ENCODE data around the gene MAPT.

MAPT gene

DNA sequence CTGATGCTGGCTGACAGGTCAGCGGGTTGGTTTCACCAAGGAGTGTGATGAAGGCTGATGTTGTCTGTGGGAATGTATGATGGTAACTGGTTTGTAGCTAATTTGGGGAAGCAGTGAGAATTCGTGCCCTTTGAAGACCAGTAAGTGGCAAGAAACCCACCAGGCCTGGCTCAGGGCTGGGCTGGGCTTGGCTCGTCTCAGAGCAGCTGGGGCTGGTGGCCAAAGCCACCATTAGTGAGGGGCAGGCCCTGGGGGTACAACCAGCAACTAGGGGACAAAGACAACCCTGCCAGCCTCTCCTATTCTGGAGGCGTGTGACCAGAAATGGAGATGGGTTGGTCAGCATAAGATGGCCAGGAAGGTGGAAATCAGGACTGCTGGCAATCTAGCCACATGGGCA lies 91.7 kb downstream of the MAPT start:
- no peak for DNase-seq (ENCODE audit: low read depth in 2 of 2, low spot score in 1 of 2)

DNA sequence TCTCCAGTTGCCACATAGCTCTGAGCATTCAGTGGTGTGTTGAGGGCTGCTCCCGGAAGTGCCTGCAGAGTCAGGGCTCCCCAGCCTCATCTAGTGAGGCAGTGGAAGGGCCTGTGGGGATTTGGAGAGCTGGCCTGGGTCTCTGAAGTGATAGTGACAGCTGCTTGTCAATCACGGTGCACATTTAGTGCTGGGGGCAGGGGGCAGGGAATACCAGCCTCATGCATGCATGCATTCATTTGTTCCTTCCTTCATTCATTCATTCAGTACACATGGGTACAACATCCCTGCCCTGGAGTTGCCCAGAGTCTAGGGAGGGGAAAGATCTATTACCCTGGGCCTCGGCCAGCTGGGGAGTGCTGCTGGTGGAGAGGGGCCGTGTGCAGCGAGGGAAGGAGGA lies 93.4 kb downstream of the MAPT start:
- no peak for DNase-seq (ENCODE audit: low read depth in 2 of 2, low spot score in 1 of 2)

DNA sequence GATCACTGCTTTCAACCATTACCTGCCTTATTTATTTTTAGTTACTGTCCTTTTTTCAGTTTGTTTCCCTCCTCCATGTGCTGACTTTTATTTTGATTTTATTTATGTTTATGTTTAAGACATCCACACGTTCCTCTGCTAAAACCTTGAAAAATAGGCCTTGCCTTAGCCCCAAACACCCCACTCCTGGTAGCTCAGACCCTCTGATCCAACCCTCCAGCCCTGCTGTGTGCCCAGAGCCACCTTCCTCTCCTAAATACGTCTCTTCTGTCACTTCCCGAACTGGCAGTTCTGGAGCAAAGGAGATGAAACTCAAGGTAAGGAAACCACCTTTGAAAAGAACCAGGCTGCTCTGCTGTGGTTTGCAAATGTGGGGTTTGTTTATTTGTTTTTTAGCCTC lies 95.4 kb downstream of the MAPT start:
- no peak for DNase-seq (ENCODE audit: low read depth in 2 of 2, low spot score in 1 of 2)

DNA sequence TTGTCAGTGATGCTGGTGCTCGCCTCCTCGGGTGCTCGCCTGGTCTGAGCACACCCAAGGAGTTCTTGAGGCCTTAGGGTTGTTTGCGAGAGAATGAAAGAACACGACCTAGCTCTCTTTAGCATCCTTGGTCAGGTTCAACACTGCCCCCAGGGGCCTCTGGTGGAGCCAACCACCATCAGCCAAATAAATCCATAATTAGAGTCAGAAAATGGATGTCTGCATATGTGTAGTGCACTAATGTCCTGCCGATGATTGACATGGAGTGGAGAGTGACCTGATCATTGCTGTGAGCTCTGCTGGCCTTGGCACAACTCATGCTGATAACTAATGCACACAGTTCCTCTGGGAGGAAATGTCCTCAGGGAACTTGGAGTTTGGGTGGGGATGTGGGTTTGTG lies 96.5 kb downstream of the MAPT start:
- no peak for DNase-seq (ENCODE audit: low read depth in 2 of 2, low spot score in 1 of 2)

DNA sequence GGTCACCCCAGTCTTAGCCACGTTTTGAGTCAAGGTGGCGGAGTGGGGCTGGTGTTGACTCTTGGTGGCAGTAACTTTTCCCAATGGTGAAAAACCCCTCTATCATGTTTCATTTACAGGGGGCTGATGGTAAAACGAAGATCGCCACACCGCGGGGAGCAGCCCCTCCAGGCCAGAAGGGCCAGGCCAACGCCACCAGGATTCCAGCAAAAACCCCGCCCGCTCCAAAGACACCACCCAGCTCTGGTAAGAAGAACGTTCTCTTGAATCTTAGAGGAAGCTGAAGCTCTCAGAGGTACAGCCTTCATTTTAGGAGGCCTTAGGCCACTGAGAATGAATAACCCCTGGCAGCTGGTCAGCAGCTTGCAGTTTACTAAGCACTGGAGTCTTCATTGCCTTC lies 97.0 kb downstream of the MAPT start:
- no peak for DNase-seq (ENCODE audit: low read depth in 2 of 2, low spot score in 1 of 2)

DNA sequence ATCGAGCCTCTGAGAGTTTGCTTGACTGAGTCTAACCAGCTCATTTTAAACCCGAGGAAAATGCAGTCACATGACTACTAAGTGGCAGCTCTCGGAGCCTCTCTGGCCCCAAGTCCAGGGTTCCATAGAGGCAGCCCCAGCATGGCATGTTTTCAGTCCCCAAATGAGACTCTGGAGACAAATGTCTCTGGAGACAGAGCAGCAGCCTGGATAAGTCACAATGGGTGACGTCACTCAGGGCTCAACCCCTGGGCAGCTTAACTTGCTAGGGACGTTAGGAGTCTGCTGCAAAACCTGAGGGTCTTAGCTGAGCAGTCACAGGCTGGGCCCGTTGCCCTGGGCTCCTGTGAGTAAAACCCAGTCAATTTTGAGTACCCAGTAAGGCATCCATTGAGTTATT lies 97.8 kb downstream of the MAPT start:
- no peak for DNase-seq (ENCODE audit: low read depth in 2 of 2, low spot score in 1 of 2)

DNA sequence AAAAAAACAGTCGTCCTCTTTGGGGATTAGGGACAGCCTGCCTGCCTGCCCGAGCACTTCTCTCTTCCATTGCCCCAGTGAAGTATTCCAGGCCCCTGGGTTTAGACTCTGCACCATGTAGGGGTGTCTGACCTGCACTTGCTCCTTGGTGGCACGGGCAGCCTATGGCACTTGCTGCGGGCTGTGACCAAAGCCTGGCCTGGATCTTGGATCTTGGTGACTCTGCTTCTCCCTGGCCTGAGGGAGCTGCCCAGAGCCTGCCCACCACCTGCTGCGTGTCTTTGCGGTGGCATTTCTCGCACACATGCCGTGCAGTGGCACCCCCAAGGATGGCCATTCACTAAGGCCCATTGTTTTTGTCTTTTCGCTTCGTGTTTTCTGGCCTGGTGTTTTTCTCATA lies 98.5 kb downstream of the MAPT start:
- DNase-seq (ENCODE audit: low read depth in 2 of 2, low spot score in 1 of 2) = no peak

DNA sequence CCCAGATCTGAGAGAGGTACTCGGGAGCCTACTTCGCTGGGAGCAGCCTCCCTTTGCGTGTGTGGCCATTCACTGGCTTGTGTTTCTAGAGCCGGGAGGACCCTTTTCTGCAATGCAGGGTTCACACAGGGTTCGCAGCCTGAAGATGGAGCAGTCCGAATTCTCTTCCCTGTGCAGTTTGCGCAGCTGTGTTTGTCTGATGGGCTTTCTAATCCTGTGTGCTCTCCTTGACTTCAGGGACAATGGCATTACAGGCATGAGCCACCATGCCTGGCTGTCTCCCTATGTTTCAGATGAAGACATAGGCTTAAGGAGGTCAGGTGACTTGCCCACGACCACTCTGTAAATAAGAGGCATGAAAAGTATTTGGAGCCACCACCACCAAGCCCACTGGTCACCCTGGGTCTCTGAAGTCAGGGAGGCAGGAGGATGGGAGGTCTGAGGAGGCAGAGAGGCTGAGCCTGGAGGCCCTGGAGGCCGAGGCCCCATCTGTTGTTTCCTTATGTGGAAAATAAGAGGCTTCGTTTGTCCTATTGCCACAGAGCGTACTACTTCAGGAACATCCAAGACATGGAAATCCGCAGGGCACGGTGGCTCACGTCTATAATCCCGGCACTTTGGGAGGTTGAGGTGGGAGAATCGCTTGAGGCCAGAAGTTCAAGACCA lies 99.7 kb downstream of the MAPT start:
- no peak for DNase-seq (ENCODE audit: low read depth in 2 of 2, low spot score in 1 of 2)

DNA sequence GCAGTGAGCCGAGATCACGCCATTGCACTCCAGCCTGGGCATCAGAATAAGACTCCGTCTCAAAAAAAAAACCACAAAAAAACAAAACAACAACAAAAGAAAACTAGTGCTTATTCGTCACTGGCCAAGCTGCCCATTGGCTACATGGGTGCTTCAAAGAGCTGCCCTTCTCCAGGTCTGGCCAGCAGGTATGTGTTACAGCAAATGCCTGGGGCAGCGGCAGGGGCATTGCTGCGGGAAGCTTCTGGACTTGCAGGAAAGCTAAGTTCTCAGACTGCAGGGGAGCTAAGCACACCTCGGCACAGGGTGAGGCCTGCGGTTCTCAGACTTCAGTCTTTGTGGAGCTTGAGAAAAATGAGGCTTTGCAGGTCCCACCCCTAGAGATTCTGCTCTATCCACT lies 100.6 kb downstream of the MAPT start:
- no peak for DNase-seq (ENCODE audit: low read depth in 2 of 2, low spot score in 1 of 2)

DNA sequence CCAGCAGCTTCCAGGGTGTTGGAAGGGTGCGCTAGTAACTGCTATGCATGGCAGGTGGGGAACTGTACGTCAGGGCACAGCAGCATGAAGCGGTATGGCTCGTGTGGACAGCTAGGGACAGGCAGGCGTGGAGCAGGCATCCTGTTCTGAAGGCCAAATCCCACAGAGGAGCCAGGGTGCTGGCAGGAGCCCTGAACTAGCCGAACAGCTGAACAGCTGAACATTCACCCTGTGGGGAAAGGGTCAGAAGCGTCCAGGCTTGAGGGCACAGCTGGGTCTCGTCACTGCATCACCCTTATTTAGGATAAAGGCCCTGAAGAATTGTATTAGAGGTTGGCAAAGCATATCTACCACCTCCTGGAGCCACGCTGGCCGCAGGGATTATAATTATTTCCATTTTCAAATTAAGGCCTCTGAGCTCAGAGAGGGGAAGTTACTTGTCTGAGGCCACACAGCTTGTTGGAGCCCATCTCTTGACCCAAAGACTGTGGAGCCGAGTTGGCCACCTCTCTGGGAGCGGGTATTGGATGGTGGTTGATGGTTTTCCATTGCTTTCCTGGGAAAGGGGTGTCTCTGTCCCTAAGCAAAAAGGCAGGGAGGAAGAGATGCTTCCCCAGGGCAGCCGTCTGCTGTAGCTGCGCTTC lies 101.4 kb downstream of the MAPT start:
- no peak for DNase-seq (ENCODE audit: low read depth in 2 of 2, low spot score in 1 of 2)

DNA sequence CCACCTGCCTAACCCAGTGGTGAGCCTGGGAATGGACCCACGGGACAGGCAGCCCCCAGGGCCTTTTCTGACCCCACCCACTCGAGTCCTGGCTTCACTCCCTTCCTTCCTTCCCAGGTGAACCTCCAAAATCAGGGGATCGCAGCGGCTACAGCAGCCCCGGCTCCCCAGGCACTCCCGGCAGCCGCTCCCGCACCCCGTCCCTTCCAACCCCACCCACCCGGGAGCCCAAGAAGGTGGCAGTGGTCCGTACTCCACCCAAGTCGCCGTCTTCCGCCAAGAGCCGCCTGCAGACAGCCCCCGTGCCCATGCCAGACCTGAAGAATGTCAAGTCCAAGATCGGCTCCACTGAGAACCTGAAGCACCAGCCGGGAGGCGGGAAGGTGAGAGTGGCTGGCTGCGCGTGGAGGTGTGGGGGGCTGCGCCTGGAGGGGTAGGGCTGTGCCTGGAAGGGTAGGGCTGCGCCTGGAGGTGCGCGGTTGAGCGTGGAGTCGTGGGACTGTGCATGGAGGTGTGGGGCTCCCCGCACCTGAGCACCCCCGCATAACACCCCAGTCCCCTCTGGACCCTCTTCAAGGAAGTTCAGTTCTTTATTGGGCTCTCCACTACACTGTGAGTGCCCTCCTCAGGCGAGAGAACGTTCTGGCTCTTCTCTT lies 102.1 kb downstream of the MAPT start:
- no peak for DNase-seq (ENCODE audit: low read depth in 2 of 2, low spot score in 1 of 2)

DNA sequence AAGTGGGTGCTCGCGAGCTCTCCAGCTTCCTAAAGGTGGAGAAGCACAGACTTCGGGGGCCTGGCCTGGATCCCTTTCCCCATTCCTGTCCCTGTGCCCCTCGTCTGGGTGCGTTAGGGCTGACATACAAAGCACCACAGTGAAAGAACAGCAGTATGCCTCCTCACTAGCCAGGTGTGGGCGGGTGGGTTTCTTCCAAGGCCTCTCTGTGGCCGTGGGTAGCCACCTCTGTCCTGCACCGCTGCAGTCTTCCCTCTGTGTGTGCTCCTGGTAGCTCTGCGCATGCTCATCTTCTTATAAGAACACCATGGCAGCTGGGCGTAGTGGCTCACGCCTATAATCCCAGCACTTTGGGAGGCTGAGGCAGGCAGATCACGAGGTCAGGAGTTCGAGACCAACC lies 102.8 kb downstream of the MAPT start:
- no peak for DNase-seq (ENCODE audit: low read depth in 2 of 2, low spot score in 1 of 2)

DNA sequence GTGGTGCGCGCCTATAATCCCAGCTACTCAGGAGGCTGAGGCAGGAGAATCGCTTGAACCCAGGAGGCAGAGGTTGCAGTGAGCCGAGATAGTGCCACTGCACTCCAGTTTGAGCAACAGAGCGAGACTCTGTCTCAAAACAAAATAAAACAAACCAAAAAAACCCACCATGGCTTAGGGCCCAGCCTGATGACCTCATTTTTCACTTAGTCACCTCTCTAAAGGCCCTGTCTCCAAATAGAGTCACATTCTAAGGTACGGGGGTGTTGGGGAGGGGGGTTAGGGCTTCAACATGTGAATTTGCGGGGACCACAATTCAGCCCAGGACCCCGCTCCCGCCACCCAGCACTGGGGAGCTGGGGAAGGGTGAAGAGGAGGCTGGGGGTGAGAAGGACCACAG lies 103.3 kb downstream of the MAPT start:
- DNase-seq (ENCODE audit: low read depth in 2 of 2, low spot score in 1 of 2) = no peak

DNA sequence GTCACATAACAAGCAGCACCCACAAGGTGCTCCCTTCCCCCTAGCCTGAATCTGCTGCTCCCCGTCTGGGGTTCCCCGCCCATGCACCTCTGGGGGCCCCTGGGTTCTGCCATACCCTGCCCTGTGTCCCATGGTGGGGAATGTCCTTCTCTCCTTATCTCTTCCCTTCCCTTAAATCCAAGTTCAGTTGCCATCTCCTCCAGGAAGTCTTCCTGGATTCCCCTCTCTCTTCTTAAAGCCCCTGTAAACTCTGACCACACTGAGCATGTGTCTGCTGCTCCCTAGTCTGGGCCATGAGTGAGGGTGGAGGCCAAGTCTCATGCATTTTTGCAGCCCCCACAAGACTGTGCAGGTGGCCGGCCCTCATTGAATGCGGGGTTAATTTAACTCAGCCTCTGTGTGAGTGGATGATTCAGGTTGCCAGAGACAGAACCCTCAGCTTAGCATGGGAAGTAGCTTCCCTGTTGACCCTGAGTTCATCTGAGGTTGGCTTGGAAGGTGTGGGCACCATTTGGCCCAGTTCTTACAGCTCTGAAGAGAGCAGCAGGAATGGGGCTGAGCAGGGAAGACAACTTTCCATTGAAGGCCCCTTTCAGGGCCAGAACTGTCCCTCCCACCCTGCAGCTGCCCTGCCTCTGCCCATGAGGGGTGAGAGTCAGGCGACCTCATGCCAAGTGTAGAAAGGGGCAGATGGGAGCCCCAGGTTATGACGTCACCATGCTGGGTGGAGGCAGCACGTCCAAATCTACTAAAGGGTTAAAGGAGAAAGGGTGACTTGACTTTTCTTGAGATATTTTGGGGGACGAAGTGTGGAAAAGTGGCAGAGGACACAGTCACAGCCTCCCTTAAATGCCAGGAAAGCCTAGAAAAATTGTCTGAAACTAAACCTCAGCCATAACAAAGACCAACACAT lies 104.9 kb downstream of the MAPT start, which contains the start of gene STH:
STH (plus strand) TSS at position 264 of the 913 bp plus-strand sequence; CDS start at position 294, 30 bp downstream.
- DNase-seq (ENCODE audit: low read depth in 2 of 2, low spot score in 1 of 2) = no peak

DNA sequence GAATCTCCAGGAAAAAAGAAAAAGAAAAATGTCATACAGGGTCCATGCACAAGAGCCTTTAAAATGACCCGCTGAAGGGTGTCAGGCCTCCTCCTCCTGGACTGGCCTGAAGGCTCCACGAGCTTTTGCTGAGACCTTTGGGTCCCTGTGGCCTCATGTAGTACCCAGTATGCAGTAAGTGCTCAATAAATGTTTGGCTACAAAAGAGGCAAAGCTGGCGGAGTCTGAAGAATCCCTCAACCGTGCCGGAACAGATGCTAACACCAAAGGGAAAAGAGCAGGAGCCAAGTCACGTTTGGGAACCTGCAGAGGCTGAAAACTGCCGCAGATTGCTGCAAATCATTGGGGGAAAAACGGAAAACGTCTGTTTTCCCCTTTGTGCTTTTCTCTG lies 105.5 kb downstream of the MAPT start:
- no peak for DNase-seq (ENCODE audit: low read depth in 2 of 2, low spot score in 1 of 2)

DNA sequence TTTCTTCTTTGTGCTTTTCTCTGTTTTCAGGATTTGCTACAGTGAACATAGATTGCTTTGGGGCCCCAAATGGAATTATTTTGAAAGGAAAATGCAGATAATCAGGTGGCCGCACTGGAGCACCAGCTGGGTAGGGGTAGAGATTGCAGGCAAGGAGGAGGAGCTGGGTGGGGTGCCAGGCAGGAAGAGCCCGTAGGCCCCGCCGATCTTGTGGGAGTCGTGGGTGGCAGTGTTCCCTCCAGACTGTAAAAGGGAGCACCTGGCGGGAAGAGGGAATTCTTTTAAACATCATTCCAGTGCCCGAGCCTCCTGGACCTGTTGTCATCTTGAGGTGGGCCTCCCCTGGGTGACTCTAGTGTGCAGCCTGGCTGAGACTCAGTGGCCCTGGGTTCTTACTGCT lies 105.9 kb downstream of the MAPT start:
- DNase-seq (ENCODE audit: low read depth in 2 of 2, low spot score in 1 of 2) = no peak

DNA sequence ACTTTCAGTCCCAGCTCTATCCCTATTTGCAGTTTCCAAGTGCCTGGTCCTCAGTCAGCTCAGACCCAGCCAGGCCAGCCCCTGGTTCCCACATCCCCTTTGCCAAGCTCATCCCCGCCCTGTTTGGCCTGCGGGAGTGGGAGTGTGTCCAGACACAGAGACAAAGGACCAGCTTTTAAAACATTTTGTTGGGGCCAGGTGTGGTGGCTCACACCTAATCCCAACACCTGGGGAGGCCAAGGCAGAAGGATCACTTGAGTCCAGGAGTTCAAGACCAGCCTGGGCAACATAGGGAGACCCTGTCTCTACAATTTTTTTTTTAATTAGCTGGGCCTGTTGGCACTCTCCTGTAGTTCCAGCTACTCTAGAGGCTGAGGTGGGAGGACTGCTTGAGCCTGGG lies 106.4 kb downstream of the MAPT start:
- no peak for DNase-seq (ENCODE audit: low read depth in 2 of 2, low spot score in 1 of 2)

DNA sequence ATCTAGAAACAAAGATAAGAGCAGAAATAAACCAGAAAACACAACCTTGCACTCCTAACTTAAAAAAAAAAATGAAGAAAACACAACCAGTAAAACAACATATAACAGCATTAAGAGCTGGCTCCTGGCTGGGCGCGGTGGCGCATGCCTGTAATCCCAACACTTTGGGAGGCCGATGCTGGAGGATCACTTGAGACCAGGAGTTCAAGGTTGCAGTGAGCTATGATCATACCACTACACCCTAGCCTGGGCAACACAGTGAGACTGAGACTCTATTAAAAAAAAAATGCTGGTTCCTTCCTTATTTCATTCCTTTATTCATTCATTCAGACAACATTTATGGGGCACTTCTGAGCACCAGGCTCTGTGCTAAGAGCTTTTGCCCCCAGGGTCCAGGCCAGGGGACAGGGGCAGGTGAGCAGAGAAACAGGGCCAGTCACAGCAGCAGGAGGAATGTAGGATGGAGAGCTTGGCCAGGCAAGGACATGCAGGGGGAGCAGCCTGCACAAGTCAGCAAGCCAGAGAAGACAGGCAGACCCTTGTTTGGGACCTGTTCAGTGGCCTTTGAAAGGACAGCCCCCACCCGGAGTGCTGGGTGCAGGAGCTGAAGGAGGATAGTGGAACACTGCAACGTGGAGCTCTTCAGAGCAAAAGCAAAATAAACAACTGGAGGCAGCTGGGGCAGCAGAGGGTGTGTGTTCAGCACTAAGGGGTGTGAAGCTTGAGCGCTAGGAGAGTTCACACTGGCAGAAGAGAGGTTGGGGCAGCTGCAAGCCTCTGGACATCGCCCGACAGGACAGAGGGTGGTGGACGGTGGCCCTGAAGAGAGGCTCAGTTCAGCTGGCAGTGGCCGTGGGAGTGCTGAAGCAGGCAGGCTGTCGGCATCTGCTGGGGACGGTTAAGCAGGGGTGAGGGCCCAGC lies 107.3 kb downstream of the MAPT start:
- DNase-seq (ENCODE audit: low read depth in 2 of 2, low spot score in 1 of 2) = no peak

DNA sequence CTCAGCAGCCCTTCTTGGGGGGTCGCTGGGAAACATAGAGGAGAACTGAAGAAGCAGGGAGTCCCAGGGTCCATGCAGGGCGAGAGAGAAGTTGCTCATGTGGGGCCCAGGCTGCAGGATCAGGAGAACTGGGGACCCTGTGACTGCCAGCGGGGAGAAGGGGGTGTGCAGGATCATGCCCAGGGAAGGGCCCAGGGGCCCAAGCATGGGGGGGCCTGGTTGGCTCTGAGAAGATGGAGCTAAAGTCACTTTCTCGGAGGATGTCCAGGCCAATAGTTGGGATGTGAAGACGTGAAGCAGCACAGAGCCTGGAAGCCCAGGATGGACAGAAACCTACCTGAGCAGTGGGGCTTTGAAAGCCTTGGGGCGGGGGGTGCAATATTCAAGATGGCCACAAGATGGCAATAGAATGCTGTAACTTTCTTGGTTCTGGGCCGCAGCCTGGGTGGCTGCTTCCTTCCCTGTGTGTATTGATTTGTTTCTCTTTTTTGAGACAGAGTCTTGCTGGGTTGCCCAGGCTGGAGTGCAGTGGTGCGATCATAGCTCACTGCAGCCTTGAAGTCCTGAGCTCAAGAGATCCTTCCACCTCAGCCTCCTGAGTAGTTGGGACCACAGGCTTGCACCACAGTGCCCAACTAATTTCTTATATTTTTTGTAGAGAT lies 108.1 kb downstream of the MAPT start:
- DNase-seq (ENCODE audit: low read depth in 2 of 2, low spot score in 1 of 2) = peak; percentile 51 to 58

DNA sequence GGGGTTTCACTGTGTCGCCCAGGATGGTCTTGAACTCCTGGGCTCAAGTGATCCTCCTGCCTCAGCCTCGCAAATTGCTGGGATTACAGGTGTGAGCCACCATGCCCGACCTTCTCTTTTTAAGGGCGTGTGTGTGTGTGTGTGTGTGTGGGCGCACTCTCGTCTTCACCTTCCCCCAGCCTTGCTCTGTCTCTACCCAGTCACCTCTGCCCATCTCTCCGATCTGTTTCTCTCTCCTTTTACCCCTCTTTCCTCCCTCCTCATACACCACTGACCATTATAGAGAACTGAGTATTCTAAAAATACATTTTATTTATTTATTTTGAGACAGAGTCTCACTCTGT lies 108.6 kb downstream of the MAPT start:
- no peak for DNase-seq (ENCODE audit: low read depth in 2 of 2, low spot score in 1 of 2)
